Fibroblast of skin of right quadriceps (primary cell): ENCODE data around the gene TRIM41.
"Not testable (repeated sequence)": the region's sequence is repeated elsewhere in the genome, so short reads cannot be mapped to it uniquely, and the experiment has no call there.

Source experiments
- DNase-seq: peaks from one replicate; pipeline ENCODE4 v3.0.0-alpha.2; 2013

TRIM41 gene

DNA sequence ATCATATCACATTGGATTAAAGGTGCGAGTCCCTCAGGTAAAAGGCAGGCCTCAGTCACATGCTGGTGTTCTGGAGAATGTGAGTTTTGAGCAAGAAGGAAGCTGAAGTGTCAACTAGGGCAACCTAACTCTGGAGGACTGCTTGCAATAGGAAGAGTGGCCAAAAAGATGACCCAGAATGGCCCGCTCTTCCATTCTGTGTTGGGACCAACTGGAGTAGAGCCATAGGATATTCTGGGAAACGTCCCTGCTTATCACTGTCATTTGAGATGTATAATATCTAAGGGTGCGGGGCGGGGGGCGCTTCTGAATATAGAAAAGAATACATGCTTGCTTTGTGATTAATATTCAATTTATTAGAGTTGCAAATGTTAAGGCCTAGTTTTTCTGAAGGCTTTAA is 11.0 kb upstream of the TRIM41 start:
- DNase-seq, result no peak

- DNase-seq, result no peak
These were observed 10.1 kb upstream of the TRIM41 start for GRCh38 chr5:181212934-181213333.

GRCh38 chr5:181214249-181214648 is 8.8 kb upstream of the TRIM41 start:
- DNase-seq, result not testable (repeated sequence)

- no peak for DNase-seq
These were observed 6.8 kb upstream of the TRIM41 start for GRCh38 chr5:181215997-181216989.

GRCh38 chr5:181217111-181217802 is 5.8 kb upstream of the TRIM41 start:
- DNase-seq, result peak; percentile 52

DNA sequence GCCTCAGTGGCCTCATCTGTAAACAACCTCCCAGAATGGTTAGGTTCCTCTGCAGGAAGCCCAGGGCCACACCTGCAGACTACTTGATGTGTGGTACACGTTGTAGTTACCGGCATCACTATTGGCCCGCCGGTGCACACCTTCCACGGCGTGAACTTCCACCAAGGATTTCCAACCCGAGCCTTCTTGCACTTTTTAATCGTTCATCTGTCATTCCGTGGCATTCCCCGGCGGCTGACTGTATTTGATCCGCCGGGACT is 5.3 kb upstream of the TRIM41 start:
- no peak for DNase-seq

DNA sequence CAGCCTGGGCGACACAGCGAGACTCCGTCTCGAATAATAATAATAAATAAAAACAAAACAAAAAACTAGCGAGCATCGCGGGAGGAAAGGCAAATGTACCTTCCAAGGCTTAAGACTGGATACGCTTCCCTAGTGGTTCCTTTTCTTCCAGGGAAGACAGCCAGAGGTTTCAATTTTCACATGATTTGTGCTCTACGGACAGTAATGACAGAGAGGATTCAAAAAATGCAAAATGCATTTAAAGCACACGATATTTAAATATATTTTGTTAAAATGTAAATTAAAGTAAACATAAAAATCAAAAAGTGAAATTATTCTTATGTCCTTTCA is 4.3 kb upstream of the TRIM41 start:
- no peak for DNase-seq

- DNase-seq, result no peak
These were observed 3.6 kb upstream of the TRIM41 start for GRCh38 chr5:181219262-181220177.

GRCh38 chr5:181220178-181220515 is 2.9 kb upstream of the TRIM41 start:
- no peak for DNase-seq

DNA sequence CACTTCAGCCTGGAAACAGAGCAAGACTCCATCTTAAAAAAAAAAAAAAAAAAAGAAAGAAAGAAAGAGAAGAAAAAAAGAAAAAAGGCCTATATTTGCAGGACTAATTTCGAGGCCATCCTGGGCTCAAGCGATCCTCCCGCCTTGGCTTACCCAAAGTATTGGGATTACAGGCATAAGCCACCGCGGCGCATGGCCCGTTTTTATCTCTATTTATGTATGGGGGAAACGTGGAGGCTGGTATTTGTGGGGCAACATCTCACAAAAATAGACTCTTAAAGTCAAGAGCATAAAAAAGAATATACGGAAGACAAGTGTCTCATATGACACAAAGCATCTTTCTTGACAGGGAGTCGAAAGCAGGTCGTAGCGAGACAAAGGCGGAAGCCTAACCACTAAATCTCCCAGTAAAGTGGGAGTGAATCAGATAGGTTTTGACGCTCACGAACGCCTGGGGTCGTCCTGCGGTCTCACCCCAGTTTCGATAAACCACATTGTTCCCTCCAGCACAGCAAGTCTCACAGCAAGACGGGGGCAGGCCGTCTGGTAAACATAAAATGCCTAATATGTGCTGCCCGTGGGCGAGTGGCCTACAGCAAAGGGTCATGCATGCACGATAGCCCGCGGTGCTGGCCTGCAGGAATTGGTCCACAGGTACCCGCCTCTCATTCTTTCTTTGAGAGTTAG is 1.8 kb upstream of the TRIM41 start:
- DNase-seq, result no peak

DNA sequence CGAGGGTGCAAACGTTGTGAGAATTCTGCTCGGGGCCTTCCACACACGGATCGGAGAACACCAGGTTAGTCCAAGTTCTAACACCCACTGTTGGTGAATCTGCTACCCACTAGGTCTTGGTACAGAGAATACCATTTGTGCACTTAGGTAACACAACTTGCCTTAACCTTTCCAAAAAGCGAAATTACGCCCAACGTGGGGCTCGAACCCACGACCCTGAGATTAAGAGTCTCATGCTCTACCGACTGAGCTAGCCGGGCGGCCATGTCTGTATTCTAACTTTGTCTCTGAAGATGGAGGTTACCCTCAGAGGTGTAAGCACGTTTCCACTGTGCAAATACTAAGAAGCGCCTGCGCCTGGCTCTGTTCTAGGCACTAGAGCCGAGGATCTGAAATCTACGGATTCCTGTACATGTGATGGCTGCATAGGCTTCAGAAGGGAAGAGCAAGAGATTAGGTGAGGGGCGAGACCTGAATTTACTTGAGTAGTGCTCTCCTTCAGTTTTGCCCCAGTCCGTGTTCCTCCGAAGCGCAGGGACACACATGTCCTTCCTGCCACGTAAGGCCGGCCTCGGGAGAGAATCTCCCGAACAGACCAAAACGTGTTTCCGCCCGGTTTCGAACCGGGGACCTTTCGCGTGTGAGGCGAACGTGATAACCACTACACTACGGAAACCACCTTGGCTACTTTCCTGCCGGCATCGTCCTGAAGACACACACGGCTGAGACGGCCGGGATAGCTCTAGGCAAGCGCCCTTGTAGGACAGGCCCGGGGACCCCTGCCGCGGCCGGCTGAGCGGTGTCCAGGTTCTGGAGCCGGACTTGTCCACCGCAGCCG is 1.1 kb upstream of the TRIM41 start:
- peak; percentile 98 for DNase-seq

GRCh38 chr5:181222630-181223057 is 437 bp upstream of the TRIM41 start:
- no peak for DNase-seq

- no peak for DNase-seq
These were observed 778 bp downstream of the TRIM41 start for GRCh38 chr5:181223729-181224389.

DNA sequence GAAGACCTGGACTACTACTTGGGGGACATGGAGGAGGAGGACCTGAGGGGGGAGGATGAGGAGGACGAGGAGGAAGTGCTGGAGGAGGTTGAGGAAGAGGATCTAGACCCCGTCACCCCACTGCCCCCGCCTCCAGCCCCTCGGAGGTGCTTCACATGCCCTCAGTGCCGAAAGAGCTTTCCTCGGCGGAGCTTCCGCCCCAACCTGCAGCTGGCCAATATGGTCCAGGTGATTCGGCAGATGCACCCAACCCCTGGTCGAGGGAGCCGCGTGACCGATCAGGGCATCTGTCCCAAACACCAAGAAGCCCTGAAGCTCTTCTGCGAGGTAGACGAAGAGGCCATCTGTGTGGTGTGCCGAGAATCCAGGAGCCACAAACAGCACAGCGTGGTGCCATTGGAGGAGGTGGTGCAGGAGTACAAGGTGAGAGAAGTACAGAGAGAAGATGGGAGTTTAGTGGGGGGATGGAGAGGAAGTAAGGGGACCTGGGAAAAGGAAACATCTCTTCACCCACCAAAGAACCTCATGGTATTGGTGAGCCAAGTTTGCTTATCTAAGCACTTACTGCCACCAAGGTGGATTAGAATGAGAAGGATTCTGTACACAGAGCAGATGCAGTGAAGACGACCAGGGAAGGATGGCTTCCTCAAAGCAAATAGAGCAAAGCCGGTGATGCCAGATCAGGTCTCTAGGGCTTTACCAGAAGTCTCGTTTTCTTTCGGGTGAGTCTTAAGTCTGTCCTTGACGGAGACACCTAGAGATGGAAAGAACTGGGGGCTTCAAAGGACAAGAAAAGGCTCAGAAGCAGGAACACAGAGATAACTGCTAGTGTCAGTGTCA is 1.5 kb downstream of the TRIM41 start:
- no peak for DNase-seq

- no peak for DNase-seq
These were observed 6.9 kb downstream of the TRIM41 start for GRCh38 chr5:181229996-181230395.

DNA sequence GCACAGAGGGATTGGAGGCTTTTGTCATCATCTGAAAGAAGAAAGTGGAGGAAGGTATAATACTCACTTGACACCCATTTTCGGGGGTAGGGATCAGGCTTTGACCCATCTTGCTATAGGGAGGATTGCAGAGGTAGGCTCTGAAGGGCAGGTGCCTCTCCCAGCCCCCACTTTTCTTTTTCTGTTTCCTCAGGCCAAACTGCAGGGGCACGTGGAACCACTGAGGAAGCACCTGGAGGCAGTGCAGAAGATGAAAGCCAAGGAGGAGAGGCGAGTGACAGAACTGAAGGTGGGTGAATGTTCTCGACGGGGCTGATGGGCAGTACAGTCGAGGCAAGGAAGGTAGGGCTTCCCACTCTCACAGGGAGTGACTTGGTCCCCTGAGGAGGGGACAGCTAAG is 7.5 kb downstream of the TRIM41 start:
- DNase-seq, result no peak

GRCh38 chr5:181231432-181231831 is 8.4 kb downstream of the TRIM41 start:
- no peak for DNase-seq

DNA sequence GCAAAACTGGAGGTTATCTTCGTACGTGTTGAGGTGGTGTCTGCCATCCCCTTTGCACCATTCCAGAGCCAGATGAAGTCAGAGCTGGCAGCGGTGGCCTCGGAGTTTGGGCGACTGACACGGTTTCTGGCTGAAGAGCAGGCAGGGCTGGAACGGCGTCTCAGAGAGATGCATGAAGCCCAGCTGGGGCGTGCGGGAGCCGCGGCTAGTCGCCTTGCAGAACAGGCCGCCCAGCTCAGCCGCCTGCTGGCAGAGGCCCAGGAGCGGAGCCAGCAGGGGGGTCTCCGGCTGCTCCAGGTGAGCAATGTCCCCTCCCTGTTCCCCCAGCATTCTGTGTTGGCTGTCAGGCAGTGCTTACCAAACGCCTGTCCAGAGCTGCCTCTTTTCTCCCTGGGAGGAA is 9.5 kb downstream of the TRIM41 start:
- no peak for DNase-seq

GRCh38 chr5:181233088-181233800 is 10.2 kb downstream of the TRIM41 start:
- no peak for DNase-seq
